Mesothelial cell of epicardium (in vitro differentiated cells): ENCODE data around the gene FRMD1. TPM values are rescaled to one million over a fixed set of nuclear protein-coding genes. Genes with fewer than 3 reads are reported as not detected.

Experiments
- DNase-seq, 2 experiments: peaks; one replicate each; pipeline ENCODE4 v3.0.0; 2021; ENCODE audit warnings: low spot score in 2 of 2; ENCODE audit not compliant: unreplicated experiment in 2 of 2
- H3K27ac Mint-ChIP-seq: 2 replicates; pipeline ENCODE4 v1.8.0; 2021; ENCODE audit warnings: mixed read lengths
- H3K27me3 Mint-ChIP-seq: 2 replicates; pipeline ENCODE4 v1.8.0; 2021; ENCODE audit warnings: low read depth, mixed read lengths
- H3K36me3 Mint-ChIP-seq: 2 replicates; pipeline ENCODE4 v1.8.0; 2021; ENCODE audit warnings: mixed read lengths
- H3K4me1 Mint-ChIP-seq: 2 replicates; pipeline ENCODE4 v1.8.0; 2021; ENCODE audit warnings: mixed read lengths
- H3K4me3 Mint-ChIP-seq: 2 replicates; pipeline ENCODE4 v1.8.0; 2021; ENCODE audit warnings: mild to moderate bottlenecking, moderate library complexity, mixed read lengths
- H3K9me3 Mint-ChIP-seq: 2 replicates; pipeline ENCODE4 v1.8.0; 2021; ENCODE audit warnings: mixed read lengths
- CTCF ChIP-seq: fragments of 200-600 bp; sonication (generic); IDR thresholded peaks from one replicate; pipeline ENCODE4 v1.5.0; 2021; ENCODE audit warnings: antibody characterized with exemption; ENCODE audit not compliant: unreplicated experiment
- total RNA-seq: library from RNA; stranded (reverse); gene quantifications from 3 replicates; pipeline ENCODE4 v1.2.1, GENCODE V29; 2021

Gene FRMD1
- total RNA-seq, 1 donor from 2014 or later = not detected

GRCh38 chr6:168110437-168110836, 31.4 kb upstream of the FRMD1 start:
- Mint-ChIP-seq H3K36me3 (no peaks in the 10 kb centered on the region), H3K27me3 (no peaks in the 10 kb centered on the region), H3K4me1 (peaks cover 19% of the 10 kb centered on the region), H3K27ac (no peak overlapping the region), H3K4me3 (no peak overlapping the region), H3K9me3 (peaks cover 2% of the 10 kb centered on the region)
- DNase-seq = no peak
- no peak for TF ChIP-seq CTCF

GRCh38 chr6:168109171-168109570, 30.2 kb upstream of the FRMD1 start:
- Mint-ChIP-seq H3K27me3 (no peaks in the 10 kb centered on the region), H3K4me3 (no peak overlapping the region), H3K27ac (no peak overlapping the region), H3K9me3 (no peaks in the 10 kb centered on the region), H3K4me1 (peaks cover 19% of the 10 kb centered on the region), H3K36me3 (no peaks in the 10 kb centered on the region)
- no peak for DNase-seq
- no peak for TF ChIP-seq CTCF

- no peak for DNase-seq
- no peaks in the 10 kb centered on the region for H3K36me3 Mint-ChIP-seq
- no peak overlapping the region for H3K4me3 Mint-ChIP-seq
These were observed 28.4 kb upstream of the FRMD1 start for GRCh38 chr6:168107191-168107983.

GRCh38 chr6:168106633-168107005, 27.6 kb upstream of the FRMD1 start:
- peaks cover 32% of the 10 kb centered on the region for H3K4me1 Mint-ChIP-seq
- no peaks in the 10 kb centered on the region for H3K27me3 Mint-ChIP-seq
- H3K27ac Mint-ChIP-seq = peak overlapping the region; percentile 49
- no peak overlapping the region for H3K4me3 Mint-ChIP-seq
- no peak for DNase-seq
- no peaks in the 10 kb centered on the region for H3K9me3 Mint-ChIP-seq
- H3K36me3 Mint-ChIP-seq = no peaks in the 10 kb centered on the region
- TF ChIP-seq CTCF = no peak

More at GRCh38 chr6:168107191-168107983, 28.4 kb upstream of the FRMD1 start:
- Mint-ChIP-seq H3K27ac (no peak overlapping the region), H3K4me1 (peaks cover 27% of the 10 kb centered on the region), H3K9me3 (no peaks in the 10 kb centered on the region), H3K27me3 (no peaks in the 10 kb centered on the region)
- TF ChIP-seq CTCF = no peak

- H3K9me3 Mint-ChIP-seq = no peaks in the 10 kb centered on the region
- H3K4me1 Mint-ChIP-seq = peaks cover 32% of the 10 kb centered on the region
- no peak for DNase-seq
- no peaks in the 10 kb centered on the region for H3K36me3 Mint-ChIP-seq
- H3K27me3 Mint-ChIP-seq = no peaks in the 10 kb centered on the region
- peak overlapping the region; percentile 49 for H3K27ac Mint-ChIP-seq
- no peak overlapping the region for H3K4me3 Mint-ChIP-seq
- no peak for TF ChIP-seq CTCF
These were observed 27.0 kb upstream of the FRMD1 start for GRCh38 chr6:168105813-168106632.
